GM19193 (cell line): ENCODE measurements around the gene TMEM41A.

Experiments used
- POLR2A ChIP-seq: IDR thresholded peaks from 4 replicates; pipeline ENCODE4 v1.6.1; 2011; ENCODE audit not compliant: insufficient read depth, insufficient read length; ENCODE audit errors: extremely low read depth

Gene TMEM41A

DNA sequence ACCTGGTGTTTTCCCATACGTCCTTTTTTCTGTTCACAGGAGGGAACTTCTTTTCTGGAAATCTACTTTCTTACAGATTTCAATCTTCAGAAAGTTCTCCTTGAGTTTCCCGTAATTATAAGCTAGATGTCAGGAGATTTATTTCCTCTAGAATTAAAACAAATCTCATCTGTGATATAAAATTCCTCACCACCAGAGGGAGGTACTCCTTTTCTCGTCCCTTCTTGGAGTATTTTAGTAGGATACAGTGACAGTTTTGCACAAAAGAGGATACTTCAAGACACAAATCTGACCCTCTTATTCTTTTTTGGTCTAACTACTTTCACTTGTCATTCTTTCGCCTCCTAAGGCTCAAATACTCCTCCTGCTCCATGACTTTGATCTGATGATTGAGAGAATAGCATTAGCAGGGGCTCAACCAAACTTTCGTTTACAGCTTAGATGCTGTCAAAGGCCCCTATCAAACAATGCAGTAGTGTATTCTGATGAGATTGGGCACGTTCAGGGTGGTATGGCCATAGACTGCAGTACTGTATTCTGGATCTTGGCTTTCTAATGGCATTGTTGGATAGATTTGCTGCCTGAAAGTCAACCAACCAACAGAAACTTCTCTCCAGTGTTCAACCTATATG is 38.0 kb downstream of the TMEM41A start:
- no peak for TF ChIP-seq POLR2A

DNA sequence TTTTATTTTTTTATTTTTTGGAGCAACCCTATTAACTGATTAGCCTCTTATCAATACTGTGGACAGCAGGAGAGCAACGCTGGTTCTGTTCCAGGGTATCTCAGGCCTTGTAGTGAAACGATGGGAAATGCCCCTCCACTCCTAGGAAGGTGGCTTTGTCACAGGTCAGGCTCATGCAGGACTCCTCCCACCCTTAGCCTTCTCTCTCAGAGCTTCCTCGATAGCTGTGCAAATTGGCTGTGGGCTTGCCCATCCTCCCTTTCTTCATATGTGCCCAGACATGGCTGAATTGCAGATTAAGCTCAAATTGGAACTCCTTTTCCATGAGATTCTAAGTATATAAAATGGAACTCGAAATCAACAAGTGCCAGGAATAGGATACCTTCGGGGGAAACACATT is 38.5 kb downstream of the TMEM41A start:
- no peak for TF ChIP-seq POLR2A

DNA sequence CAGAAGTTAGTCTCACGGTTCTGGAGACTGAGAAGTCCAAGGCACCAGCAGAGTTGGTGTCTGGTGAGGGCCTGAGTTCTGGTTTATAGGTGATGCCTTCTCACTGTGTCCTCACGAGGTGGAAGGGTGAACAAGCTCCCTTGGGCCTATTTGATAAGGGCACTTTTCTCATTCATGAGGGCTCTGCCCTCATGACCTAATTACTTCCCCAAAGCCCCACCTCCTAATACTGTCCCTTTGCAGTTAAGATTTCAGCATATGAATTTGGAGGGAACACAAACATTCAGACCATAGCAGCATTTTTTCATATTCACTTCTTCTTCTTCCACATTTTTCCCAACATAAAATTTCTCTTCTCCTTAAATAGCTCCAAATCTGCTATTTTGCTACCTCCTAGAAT is 41.5 kb downstream of the TMEM41A start:
- TF ChIP-seq POLR2A: no peak

DNA sequence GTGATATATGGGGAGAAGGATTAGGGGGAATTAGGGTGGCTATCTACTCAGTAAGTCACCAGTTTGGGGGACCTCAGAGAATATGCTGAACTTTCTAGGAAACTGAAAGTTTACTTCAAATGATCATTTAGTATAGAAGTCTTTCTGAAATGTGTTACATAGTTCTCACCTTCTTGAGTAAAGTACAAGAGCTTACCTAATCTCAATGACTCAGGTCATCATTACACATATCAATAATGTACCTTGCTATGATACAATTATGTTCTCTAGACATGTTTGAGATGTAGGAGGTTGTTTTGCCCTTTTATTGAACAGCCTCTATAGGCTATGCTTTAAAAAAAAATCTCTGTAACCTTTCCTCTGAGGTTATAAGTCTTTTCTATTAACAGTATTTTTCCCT is 50.7 kb downstream of the TMEM41A start:
- TF ChIP-seq POLR2A: no peak

DNA sequence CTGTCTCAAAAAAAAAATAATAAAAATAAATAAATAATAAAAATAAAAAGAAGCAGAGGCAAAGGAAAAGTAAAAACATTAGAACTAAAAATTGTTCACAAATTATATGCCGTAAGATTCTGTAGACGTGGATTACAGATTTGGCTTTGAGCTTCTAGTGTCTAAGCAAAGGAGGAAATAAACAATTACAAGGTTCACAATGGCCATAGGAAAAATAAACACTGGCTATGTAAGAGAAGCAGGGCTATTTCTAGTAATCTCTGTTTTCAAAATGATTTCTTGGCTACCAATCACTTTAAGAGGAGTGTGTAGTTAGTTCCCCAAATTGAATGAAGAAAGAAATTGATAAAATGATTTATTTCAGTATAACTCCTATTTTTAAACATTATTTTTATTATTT is 54.5 kb downstream of the TMEM41A start:
- no peak for TF ChIP-seq POLR2A

DNA sequence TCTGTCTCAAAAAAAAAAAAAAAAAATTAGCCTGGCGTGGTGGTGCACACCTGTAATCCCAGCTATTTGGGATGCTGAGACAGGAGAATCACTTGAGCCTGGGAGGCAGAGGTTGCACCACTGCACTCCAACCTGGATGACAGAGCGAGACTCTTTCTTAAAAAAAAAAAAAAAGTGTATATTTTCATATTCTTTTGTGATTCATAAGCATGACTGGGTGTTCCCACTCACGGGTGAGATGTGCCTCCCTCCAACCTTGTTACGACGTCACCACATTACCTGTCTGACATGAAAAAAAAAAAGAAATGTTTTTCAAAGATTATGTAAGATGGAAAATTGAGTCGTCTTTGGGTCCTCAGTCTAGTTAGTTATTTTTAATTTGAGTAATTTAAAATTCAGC is 56.8 kb downstream of the TMEM41A start:
- TF ChIP-seq POLR2A: no peak

DNA sequence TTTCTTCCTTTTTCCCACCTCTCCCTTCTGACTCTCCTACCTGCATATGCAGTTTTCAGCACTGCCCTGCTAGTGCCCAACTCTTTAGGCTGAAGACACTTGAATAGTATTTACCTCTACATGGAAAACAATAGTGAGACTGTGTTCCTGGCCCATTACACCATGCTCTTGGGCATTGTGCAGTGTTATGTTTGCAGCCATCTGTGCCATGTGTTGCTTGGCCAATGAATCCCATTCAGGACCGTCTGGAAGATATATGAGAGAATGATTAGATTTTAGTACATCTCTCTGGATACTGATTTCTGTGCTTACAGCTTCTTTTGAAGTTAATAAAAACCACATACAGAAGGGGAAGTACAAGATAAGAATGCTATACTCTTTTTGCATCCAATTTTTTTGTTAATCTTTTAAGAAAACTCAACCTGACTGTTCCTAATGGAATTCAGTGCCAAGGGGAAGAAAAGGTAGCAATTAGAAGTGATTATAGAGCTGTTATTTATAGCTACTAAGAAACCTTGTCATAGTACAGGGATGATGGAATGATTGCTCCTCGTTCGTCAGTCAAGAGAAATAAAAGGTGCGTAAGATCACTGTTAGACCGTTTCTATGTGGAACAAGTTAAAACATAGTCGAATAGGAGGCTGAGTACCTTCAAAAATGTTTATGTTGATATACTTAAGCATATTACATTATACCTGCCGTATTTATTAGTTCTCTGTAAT is 58.9 kb downstream of the TMEM41A start:
- TF ChIP-seq POLR2A: no peak
